CD8-positive, alpha-beta memory T cell (primary cell): ENCODE data around the gene SLC23A2. TPM values are rescaled to one million over a fixed set of nuclear protein-coding genes. Genes with fewer than 3 reads are reported as not detected.
"Not testable (repeated sequence)": the region's sequence is repeated elsewhere in the genome, so short reads cannot be mapped to it uniquely, and the experiment has no call there.

Experiments used
- CTCF ChIA-PET: fragments of 350-600 bp; sonication (Branson Sonifier 250); formaldehyde crosslinking; loops from one replicate; lab custom pipeline; 2021; ENCODE audit warnings: antibody characterized with exemption; lab: Charles Lee
- POLR2A ChIA-PET: fragments of 350-600 bp; sonication (Branson Sonifier 250); formaldehyde crosslinking; loops from one replicate; lab custom pipeline; 2021; ENCODE audit warnings: antibody characterized with exemption; lab: Charles Lee
- DNase-seq, 5 donors: peaks; one replicate each; pipeline versions ENCODE4 v3.0.0 to v3.0.0-alpha.2; 2020 to 2022; ENCODE audit warnings: mixed read lengths in 1 of 5
- H3K27ac ChIP-seq: one replicate; pipeline ENCODE4 v1.7.0; 2013; ENCODE audit warnings: low read depth, mild to moderate bottlenecking, low read length, moderate library complexity
- H3K27me3 ChIP-seq: 2 replicates; pipeline ENCODE4 v1.7.0; 2013; ENCODE audit warnings: low read length, mild to moderate bottlenecking; ENCODE audit not compliant: insufficient read depth, poor library complexity, severe bottlenecking
- H3K36me3 ChIP-seq: 2 replicates; pipeline ENCODE4 v1.7.0; 2013; ENCODE audit warnings: mild to moderate bottlenecking, low read length, moderate library complexity; ENCODE audit not compliant: insufficient read depth
- H3K4me1 ChIP-seq: 2 replicates; pipeline ENCODE4 v1.7.0; 2013; ENCODE audit warnings: mild to moderate bottlenecking, low read length, moderate library complexity; ENCODE audit not compliant: insufficient read depth
- H3K4me3 ChIP-seq: 2 replicates; pipeline ENCODE4 v1.7.0; 2013; ENCODE audit warnings: mild to moderate bottlenecking, low read length
- H3K9me3 ChIP-seq: 2 replicates; pipeline ENCODE4 v1.7.0; 2013; ENCODE audit warnings: mild to moderate bottlenecking, low read length
- H3K27ac Mint-ChIP-seq, 8 donors: one replicate each; pipeline ENCODE4 v1.8.0; 2020 to 2021; ENCODE audit warnings: mixed read lengths in 8 of 8, mild to moderate bottlenecking in 6 of 8, inconsistent platforms in 3 of 8, moderate library complexity in 3 of 8
- H3K27me3 Mint-ChIP-seq, 2 donors: one replicate each; pipeline ENCODE4 v1.8.0; 2020 to 2021; ENCODE audit warnings: mixed read lengths in 2 of 2, mild to moderate bottlenecking in 1 of 2, moderate library complexity in 1 of 2
- H3K36me3 Mint-ChIP-seq, 3 donors: one replicate each; pipeline ENCODE4 v1.8.0; 2020 to 2021; ENCODE audit warnings: mixed read lengths in 3 of 3, inconsistent platforms in 1 of 3, mild to moderate bottlenecking in 1 of 3
- H3K4me1 Mint-ChIP-seq, 3 donors: one replicate each; pipeline ENCODE4 v1.8.0; 2020 to 2021; ENCODE audit warnings: mixed read lengths in 3 of 3, inconsistent platforms in 1 of 3, mild to moderate bottlenecking in 1 of 3
- H3K4me3 Mint-ChIP-seq, 7 donors: one replicate each; pipeline ENCODE4 v1.8.0; 2020 to 2021; ENCODE audit warnings: mixed read lengths in 7 of 7, mild to moderate bottlenecking in 6 of 7, moderate library complexity in 4 of 7, inconsistent platforms in 2 of 7
- H3K9me3 Mint-ChIP-seq, 5 donors: one replicate each; pipeline ENCODE4 v1.8.0; 2020 to 2022; ENCODE audit warnings: mixed read lengths in 5 of 5, mild to moderate bottlenecking in 3 of 5, moderate library complexity in 2 of 5, inconsistent platforms in 1 of 5
- polyA plus RNA-seq: library from polyadenylated mRNA; unstranded; fragments of 300-500 nt; fragmentation: Illumina TruSeq; gene quantifications from one replicate; pipeline ENCODE4 v1.2.3, GENCODE V29; 2021
- total RNA-seq, 2 experiments: library from RNA; stranded (reverse); gene quantifications; one replicate each; pipeline ENCODE4 v1.2.3, GENCODE V29; 2021

Gene SLC23A2
- total and polyA plus RNA-seq, 3 experiments from 2014 or later, result 6.7 to 24.3 (median 20.6) TPM

GRCh38 chr20:4848829-4849228 is 152.5 kb downstream of the SLC23A2 start:
- H3K27ac Mint-ChIP-seq, H3K4me1 ChIP-seq, H3K27me3 Mint-ChIP-seq, CTCF ChIA-PET, H3K9me3 ChIP-seq, H3K9me3 Mint-ChIP-seq, H3K27ac ChIP-seq, H3K27me3 ChIP-seq, H3K36me3 ChIP-seq, POLR2A ChIA-PET, H3K4me3 ChIP-seq, H3K4me3 Mint-ChIP-seq, H3K4me1 Mint-ChIP-seq, DNase-seq: not testable (repeated sequence)
- peaks cover 0 to 10% (median 0%) of the 10 kb centered on the region in 3 donors for H3K36me3 Mint-ChIP-seq

- H3K36me3 Mint-ChIP-seq, result peaks cover 0 to 3% (median 0%) of the 10 kb centered on the region in 3 donors
- H3K9me3 Mint-ChIP-seq, result no peaks in the 10 kb centered on the region
- H3K27ac ChIP-seq, result no peak overlapping the region
- H3K27me3 Mint-ChIP-seq, result peaks cover 0 to 1% of the 10 kb centered on the region in 2 donors
- H3K4me1 Mint-ChIP-seq, result peaks cover 0 to 8% (median 4%) of the 10 kb centered on the region in 3 donors
- no peak overlapping the region for H3K27ac Mint-ChIP-seq
- no peaks in the 10 kb centered on the region for H3K27me3 ChIP-seq
- no peaks in the 10 kb centered on the region for H3K4me1 ChIP-seq
- ChIA-PET CTCF (no interaction called here), POLR2A (no interaction called here)
- H3K9me3 ChIP-seq, result no peaks in the 10 kb centered on the region
- H3K36me3 ChIP-seq, result no peaks in the 10 kb centered on the region
- H3K4me3 ChIP-seq, result no peak overlapping the region
- H3K4me3 Mint-ChIP-seq, result no peak overlapping the region
- no peak for DNase-seq
Observed at GRCh38 chr20:4848041-4848440, 153.3 kb downstream of the SLC23A2 start.

- CTCF ChIA-PET, result no interaction called here
Observed at GRCh38 chr20:4846821-4847220, 154.5 kb downstream of the SLC23A2 start.

GRCh38 chr20:4844751-4845465 is 156.4 kb downstream of the SLC23A2 start:
- H3K27ac ChIP-seq, result no peak overlapping the region
- ChIA-PET POLR2A (no interaction called here), CTCF (no interaction called here)
- Mint-ChIP-seq H3K4me3 (peak overlapping the region in 1 of 7 donors; percentile 69), H3K4me1 (peaks cover 0 to 8% (median 4%) of the 10 kb centered on the region in 3 donors), H3K27me3 (peaks cover 0 to 1% of the 10 kb centered on the region in 2 donors), H3K36me3 (no peaks in the 10 kb centered on the region), H3K27ac (peak overlapping the region in 5 of 8 donors; percentile 51 to 83 (median 80)), H3K9me3 (no peaks in the 10 kb centered on the region)
- H3K9me3 ChIP-seq, result no peaks in the 10 kb centered on the region
- no peaks in the 10 kb centered on the region for H3K4me1 ChIP-seq
- no peak for DNase-seq
- no peak overlapping the region for H3K4me3 ChIP-seq
- H3K36me3 ChIP-seq, result no peaks in the 10 kb centered on the region
- no peaks in the 10 kb centered on the region for H3K27me3 ChIP-seq

More at GRCh38 chr20:4846821-4847220, 154.5 kb downstream of the SLC23A2 start:
- peaks cover 0 to 8% (median 4%) of the 10 kb centered on the region in 3 donors for H3K4me1 Mint-ChIP-seq
- H3K4me3 Mint-ChIP-seq, result no peak overlapping the region
- H3K9me3 ChIP-seq, result no peaks in the 10 kb centered on the region
- DNase-seq, result no peak
- H3K27ac ChIP-seq, result no peak overlapping the region
- no peaks in the 10 kb centered on the region for H3K36me3 ChIP-seq
- no peak overlapping the region for H3K27ac Mint-ChIP-seq
- no peaks in the 10 kb centered on the region for H3K27me3 ChIP-seq
- no peaks in the 10 kb centered on the region for H3K4me1 ChIP-seq
- H3K4me3 ChIP-seq, result no peak overlapping the region
- H3K36me3 Mint-ChIP-seq, result no peaks in the 10 kb centered on the region
- H3K27me3 Mint-ChIP-seq, result peaks cover 0 to 1% of the 10 kb centered on the region in 2 donors
- H3K9me3 Mint-ChIP-seq, result no peaks in the 10 kb centered on the region
- POLR2A ChIA-PET, result no interaction called here

GRCh38 chr20:4844325-4844724 is 157.0 kb downstream of the SLC23A2 start:
- Histone ChIP-seq H3K4me1 (no peaks in the 10 kb centered on the region), H3K36me3 (no peaks in the 10 kb centered on the region), H3K4me3 (no peak overlapping the region), H3K9me3 (no peaks in the 10 kb centered on the region), H3K27ac (no peak overlapping the region), H3K27me3 (no peaks in the 10 kb centered on the region)
- peak overlapping the region in 5 of 8 donors; percentile 51 to 83 (median 80) for H3K27ac Mint-ChIP-seq
- no peaks in the 10 kb centered on the region for H3K36me3 Mint-ChIP-seq
- H3K27me3 Mint-ChIP-seq, result peaks cover 0 to 1% of the 10 kb centered on the region in 2 donors
- ChIA-PET POLR2A (no interaction called here), CTCF (no interaction called here)
- DNase-seq, result no peak
- peaks cover 0 to 8% (median 4%) of the 10 kb centered on the region in 3 donors for H3K4me1 Mint-ChIP-seq
- peak overlapping the region in 1 of 7 donors; percentile 69 for H3K4me3 Mint-ChIP-seq
- H3K9me3 Mint-ChIP-seq, result no peaks in the 10 kb centered on the region

GRCh38 chr20:4840801-4841200 is 160.5 kb downstream of the SLC23A2 start:
- Histone ChIP-seq H3K9me3 (no peaks in the 10 kb centered on the region), H3K27ac (no peak overlapping the region), H3K27me3 (no peaks in the 10 kb centered on the region), H3K4me1 (no peaks in the 10 kb centered on the region), H3K4me3 (no peak overlapping the region), H3K36me3 (no peaks in the 10 kb centered on the region)
- no peak for DNase-seq
- Mint-ChIP-seq H3K4me1 (peaks cover 0 to 8% (median 4%) of the 10 kb centered on the region in 3 donors), H3K27ac (peak overlapping the region in 1 of 8 donors; percentile 38), H3K4me3 (no peak overlapping the region), H3K27me3 (peaks cover 0 to 3% of the 10 kb centered on the region in 2 donors), H3K9me3 (no peaks in the 10 kb centered on the region), H3K36me3 (no peaks in the 10 kb centered on the region)
- CTCF ChIA-PET, result interaction anchor here (0.9 to 1.9 kb wide), 3 partner anchors 25 to 79 kb away, joined by 3 to 6 read pairs (median 3); no protein-coding TSS in a partner anchor
- POLR2A ChIA-PET, result no interaction called here

- Mint-ChIP-seq H3K4me3 (no peak overlapping the region), H3K27me3 (peaks cover 0 to 9% of the 10 kb centered on the region in 2 donors), H3K36me3 (peaks cover 0 to 3% (median 0%) of the 10 kb centered on the region in 3 donors), H3K27ac (no peak overlapping the region), H3K4me1 (no peaks in the 10 kb centered on the region), H3K9me3 (peaks cover 0 to 2% (median 0%) of the 10 kb centered on the region in 5 donors)
- ChIA-PET CTCF (no interaction called here), POLR2A (no interaction called here)
- Histone ChIP-seq H3K36me3 (no peaks in the 10 kb centered on the region), H3K4me3 (no peak overlapping the region), H3K27ac (no peak overlapping the region), H3K27me3 (no peaks in the 10 kb centered on the region), H3K9me3 (no peaks in the 10 kb centered on the region), H3K4me1 (no peaks in the 10 kb centered on the region)
- no peak for DNase-seq
Observed at GRCh38 chr20:4838526-4838925, 162.8 kb downstream of the SLC23A2 start.

- CTCF ChIA-PET, result interaction anchor here (2.0 kb wide), 1 partner anchor 11 kb away, joined by 7 read pairs; no protein-coding TSS in a partner anchor
- H3K27me3 Mint-ChIP-seq, result peaks cover 0 to 9% of the 10 kb centered on the region in 2 donors
Observed at GRCh38 chr20:4837760-4838159, 163.6 kb downstream of the SLC23A2 start.

More at GRCh38 chr20:4837760-4838159, 163.6 kb downstream of the SLC23A2 start:
- no peaks in the 10 kb centered on the region for H3K4me1 Mint-ChIP-seq
- peaks cover 0 to 2% (median 0%) of the 10 kb centered on the region in 5 donors for H3K9me3 Mint-ChIP-seq
- Histone ChIP-seq H3K9me3 (no peaks in the 10 kb centered on the region), H3K27me3 (no peaks in the 10 kb centered on the region), H3K4me3 (no peak overlapping the region), H3K4me1 (no peaks in the 10 kb centered on the region), H3K27ac (no peak overlapping the region), H3K36me3 (no peaks in the 10 kb centered on the region)
- POLR2A ChIA-PET, result no interaction called here
- peaks cover 0 to 3% (median 2%) of the 10 kb centered on the region in 3 donors for H3K36me3 Mint-ChIP-seq
- peak overlapping the region in 3 of 8 donors; percentile 1 to 30 (median 3) for H3K27ac Mint-ChIP-seq
- H3K4me3 Mint-ChIP-seq, result no peak overlapping the region
- DNase-seq, result no peak
